B cell (primary cell): ENCODE measurements around the gene TWNK.

Source experiments
- EZH2 ChIP-seq: IDR thresholded peaks from 2 replicates; pipeline ENCODE4 v1.6.1; 2012; ENCODE audit warnings: borderline replicate concordance, low read depth, mild to moderate bottlenecking, moderate library complexity, low read length; ENCODE audit not compliant: insufficient read depth, poor library complexity, severe bottlenecking
- TF ChIP-seq, protein P1 (sequence below): fragments of 200-600 bp; IDR thresholded peaks from one replicate; pipeline ENCODE4 v1.8.0; 2022; ENCODE audit warnings: antibody characterized with exemption, mild to moderate bottlenecking

DNA sequence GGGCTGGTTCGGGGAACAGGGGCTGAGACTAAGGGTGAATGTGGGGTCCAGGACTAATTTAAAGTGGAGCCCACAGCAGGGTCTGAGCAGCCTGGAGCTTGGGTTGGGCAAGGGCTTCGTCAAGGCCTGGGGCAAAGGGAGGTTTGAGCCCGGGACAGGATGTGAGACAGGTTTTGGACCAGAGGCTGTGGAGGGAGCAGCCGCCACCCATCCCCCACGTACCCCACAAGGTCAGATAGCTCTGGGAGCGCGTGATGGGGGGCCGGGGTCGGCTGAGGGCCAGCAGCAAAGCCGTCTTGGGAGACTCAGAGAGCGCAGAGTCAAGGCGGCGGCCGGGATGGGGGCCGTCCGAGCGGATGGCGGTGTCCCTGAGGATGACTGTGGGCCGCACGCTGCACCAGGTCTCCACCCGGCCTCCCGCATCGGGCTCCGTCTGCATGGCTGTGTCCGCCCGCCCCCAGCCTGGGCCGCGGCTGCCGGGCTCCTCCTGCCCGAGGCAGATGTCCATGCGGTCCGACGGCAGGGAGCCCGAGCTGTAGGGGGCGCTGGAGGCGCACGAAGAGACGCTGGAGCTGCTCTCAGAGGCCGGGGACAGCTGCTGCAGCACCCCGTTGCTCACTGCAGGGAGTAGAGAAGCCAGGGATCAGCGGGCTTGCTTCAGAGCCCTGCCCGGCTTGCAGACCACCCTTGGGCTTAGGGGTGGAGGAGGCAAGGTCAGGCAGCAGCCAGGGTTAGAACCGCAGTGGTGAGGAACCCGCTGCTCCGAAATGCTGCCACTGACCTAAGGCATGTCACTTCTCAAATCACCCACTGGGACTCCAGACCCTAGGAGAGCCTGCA, 31.5 kb downstream of the TWNK start:
- TF ChIP-seq EZH2: no peak
- TF ChIP-seq, protein P1, sequence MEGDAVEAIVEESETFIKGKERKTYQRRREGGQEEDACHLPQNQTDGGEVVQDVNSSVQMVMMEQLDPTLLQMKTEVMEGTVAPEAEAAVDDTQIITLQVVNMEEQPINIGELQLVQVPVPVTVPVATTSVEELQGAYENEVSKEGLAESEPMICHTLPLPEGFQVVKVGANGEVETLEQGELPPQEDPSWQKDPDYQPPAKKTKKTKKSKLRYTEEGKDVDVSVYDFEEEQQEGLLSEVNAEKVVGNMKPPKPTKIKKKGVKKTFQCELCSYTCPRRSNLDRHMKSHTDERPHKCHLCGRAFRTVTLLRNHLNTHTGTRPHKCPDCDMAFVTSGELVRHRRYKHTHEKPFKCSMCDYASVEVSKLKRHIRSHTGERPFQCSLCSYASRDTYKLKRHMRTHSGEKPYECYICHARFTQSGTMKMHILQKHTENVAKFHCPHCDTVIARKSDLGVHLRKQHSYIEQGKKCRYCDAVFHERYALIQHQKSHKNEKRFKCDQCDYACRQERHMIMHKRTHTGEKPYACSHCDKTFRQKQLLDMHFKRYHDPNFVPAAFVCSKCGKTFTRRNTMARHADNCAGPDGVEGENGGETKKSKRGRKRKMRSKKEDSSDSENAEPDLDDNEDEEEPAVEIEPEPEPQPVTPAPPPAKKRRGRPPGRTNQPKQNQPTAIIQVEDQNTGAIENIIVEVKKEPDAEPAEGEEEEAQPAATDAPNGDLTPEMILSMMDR: peak; percentile 69
